AG09309 (cell line): Measurements from ENCODE around the gene STK11.

Experiments used
- DNase-seq: peaks from one replicate; pipeline ENCODE4 v3.0.0-alpha.2; 2010; ENCODE audit warnings: low read depth
- H3K4me3 ChIP-seq: 2 replicates; pipeline ENCODE4 v1.5.1; 2011; ENCODE audit warnings: mild to moderate bottlenecking, low read depth, low read length, moderate library complexity; ENCODE audit not compliant: control insufficient read depth
- TF ChIP-seq, protein P1 (sequence below): IDR thresholded peaks from 2 replicates; pipeline ENCODE4 v1.5.1; 2011; ENCODE audit warnings: mild to moderate bottlenecking, low read depth, low read length, inconsistent platforms; ENCODE audit not compliant: insufficient read depth, control insufficient read depth; ENCODE audit errors: missing control alignments

The STK11 gene

DNA sequence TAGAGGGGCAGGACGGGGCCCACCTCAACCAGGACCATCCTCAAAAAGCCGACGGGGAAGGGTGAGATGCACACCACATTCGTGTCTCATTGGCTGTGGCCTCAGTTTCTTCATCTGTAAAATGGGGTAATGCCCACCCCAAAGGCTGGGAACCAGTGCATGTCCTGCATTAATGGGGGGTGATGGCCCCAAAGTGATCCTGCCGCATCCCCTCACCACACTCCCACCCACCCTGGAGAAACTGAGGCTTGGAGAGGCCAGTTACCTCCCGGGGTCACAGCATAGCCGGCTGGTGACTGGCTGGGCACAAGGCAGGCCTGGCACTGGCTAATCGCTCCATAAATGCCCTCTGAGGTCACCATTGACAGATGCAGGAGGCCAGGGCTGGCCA is 42.2 kb downstream of the STK11 start:
- H3K4me3 ChIP-seq = peak overlapping the region; percentile 29

DNA sequence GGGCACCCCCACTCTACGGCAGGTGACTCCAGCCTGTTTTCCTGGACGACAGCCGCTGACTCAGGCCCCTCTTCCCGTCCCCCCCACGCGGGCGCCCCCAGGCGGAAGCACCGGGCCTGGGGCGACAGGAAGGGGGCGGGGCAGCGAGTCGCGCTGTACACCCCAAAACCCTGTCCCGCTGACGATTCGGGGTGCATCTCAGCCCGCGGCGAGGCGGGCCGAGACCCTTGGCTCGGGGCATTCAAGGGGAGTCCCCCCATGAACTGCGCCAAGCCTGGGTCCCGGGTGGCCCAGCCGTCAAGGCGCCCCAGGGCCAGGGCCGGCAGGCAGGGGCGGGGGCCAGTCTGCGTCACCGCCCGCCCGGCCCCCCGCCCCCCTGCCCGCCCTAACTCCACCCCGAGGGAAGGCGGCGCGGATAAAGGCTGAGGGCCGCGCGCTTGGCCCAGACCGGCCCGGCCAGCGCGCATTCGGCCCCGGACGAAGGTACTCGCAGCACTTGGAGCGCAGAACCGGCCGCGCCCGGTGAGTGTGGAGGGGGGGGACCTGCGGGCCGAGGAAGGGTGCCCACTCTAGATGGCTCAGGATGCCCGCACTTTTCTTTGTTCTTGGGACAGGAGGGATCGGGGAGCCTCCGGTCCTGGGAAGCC is 42.7 kb downstream of the STK11 start, which contains the start of gene MIDN:
MIDN (plus strand) TSS at position 445 of the 647 bp plus-strand sequence. CDS start 1,714 bp downstream, outside the sequence.
- peak within 1 kb of the TSS; percentile 68 for H3K4me3 ChIP-seq
- DNase-seq = no peak
- TF ChIP-seq, protein P1, sequence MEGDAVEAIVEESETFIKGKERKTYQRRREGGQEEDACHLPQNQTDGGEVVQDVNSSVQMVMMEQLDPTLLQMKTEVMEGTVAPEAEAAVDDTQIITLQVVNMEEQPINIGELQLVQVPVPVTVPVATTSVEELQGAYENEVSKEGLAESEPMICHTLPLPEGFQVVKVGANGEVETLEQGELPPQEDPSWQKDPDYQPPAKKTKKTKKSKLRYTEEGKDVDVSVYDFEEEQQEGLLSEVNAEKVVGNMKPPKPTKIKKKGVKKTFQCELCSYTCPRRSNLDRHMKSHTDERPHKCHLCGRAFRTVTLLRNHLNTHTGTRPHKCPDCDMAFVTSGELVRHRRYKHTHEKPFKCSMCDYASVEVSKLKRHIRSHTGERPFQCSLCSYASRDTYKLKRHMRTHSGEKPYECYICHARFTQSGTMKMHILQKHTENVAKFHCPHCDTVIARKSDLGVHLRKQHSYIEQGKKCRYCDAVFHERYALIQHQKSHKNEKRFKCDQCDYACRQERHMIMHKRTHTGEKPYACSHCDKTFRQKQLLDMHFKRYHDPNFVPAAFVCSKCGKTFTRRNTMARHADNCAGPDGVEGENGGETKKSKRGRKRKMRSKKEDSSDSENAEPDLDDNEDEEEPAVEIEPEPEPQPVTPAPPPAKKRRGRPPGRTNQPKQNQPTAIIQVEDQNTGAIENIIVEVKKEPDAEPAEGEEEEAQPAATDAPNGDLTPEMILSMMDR = peak; percentile 30

More for the DNA sequence above, 42.2 kb downstream of the STK11 start:
- no peak for DNase-seq
- TF ChIP-seq, protein P1 = no peak

DNA sequence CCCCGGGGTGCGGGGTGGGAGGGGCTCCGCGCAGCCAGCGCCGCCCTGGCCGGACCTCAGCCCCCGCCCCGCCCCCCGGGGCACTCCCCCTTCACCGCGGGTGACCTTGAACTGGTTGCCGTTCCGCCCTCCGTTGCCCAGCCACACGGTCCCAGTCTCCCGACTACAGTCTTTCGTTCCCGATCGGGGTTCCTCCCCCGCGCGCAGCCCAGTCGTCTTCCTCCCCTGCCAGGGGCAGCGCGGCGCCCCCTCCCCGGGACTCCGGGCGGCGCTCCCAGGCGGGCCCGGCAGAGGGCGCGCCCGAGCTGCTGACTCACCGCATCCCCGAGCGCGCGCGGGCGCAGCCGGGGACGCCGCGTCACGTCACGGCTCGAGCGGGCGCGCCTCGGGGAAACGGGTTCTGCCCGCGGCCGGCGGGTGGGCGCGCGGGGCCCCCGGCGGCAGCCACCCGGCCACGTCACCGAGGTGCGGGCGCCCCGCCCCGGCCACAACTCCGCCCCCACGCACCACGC is 43.3 kb downstream of the STK11 start:
- TF ChIP-seq, protein P1 = peak; percentile 42
- H3K4me3 ChIP-seq = peak overlapping the region; percentile 68
- no peak for DNase-seq

DNA sequence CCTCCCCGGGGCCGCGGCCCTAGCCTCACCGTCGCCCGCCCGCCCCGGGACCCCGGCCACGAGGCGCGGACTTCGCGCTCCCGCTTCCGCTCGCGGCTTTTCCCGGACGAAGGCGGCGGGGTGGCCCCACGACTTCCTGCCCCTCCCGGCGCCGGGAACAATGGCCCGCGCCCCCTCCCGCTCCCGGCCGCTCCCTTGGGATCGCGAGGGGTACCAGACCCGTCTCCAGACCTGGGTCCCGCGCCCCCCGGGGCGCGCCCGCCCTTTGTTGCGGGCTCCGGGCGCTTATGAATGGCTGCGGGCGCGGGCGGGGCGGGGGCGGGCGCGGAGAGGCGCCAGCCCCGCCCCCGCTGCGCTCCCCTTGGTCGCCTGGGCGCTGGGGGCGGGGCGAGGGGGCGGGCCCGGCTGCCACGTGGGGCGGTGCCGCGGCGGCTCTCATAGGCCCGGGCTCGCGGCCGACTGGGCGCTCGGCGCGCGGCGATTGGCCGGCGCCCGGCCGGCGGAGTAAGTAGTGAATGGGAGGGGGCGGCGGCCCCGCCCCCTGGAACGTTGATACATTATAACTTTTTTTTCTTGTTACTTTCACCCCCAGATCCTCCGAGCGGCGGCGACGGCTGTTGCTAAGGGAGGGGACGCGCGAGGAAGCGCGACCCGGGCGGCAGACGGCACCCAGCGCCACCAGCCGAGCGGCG is 43.9 kb downstream of the STK11 start:
- peak overlapping the region; percentile 68 for H3K4me3 ChIP-seq
- TF ChIP-seq, protein P1 = no peak
- peak; percentile 87 for DNase-seq

DNA sequence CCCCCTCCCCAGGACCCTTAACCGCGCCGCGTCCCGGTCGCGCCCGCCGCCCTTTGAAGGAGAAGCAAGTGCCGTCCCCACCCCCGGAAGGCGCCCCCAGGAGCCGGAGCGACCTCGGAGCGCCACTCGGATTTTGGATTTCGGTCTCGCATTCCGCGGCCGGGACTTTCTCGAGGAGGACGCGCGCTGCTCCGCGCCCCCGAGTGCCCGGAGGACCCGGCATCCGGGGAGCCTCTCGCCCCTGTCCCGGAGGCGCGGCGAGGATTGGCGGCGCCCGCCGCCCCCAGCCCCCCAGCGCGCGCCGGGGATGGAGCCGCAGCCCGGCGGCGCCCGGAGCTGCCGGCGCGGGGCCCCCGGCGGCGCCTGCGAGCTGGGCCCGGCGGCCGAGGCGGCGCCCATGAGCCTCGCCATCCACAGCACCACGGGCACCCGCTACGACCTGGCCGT is 44.4 kb downstream of the STK11 start:
- peak overlapping the region; percentile 56 for H3K4me3 ChIP-seq
- TF ChIP-seq, protein P1 = no peak
- no peak for DNase-seq

DNA sequence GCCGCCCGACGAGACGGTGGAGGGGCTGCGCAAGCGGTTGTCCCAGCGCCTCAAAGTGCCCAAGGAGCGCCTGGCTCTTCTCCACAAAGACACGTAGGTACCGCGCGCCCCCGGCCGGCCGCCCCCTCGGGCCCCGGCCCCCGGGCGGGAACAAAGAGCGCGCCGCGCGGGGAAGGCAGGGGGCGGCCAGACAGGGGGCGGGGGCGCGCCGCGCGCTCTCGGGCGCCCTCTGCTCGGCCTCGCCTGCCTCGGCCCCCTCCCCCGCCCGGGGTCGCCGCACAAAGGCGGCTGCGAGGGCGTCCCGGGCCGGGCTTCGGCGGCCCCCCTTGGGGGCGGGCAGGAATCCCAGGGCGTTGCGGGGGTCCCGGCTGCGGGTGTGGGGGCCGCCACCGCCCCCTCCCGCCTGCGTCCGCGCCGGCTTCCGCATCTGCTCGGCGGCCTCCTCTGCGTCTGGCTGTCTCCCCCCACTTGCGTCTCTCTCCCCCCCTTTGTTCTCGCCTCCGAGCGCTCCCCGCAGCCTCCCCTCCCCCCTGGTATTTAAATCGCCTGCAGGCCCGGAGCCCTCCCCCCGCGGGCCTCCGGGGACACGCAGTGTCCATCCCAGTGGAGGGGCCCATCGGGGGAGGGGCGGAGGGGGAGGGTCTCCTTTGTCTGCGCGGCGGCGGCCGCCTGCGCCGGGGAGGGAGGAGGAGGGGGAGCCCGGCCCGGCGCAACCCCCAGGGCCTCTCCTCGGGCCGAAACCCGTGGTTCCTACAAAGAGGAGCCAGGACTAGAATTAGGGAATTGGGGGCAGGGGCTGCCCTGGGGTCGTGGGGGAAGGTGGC is 45.1 kb downstream of the STK11 start:
- H3K4me3 ChIP-seq = peak overlapping the region; percentile 56
- no peak for DNase-seq
- TF ChIP-seq, protein P1 = no peak
